ENCODE results near the gene VEGFA. TPM values are rescaled to one million over a fixed set of nuclear protein-coding genes. Genes with fewer than 3 reads are reported as not detected.

VEGFA gene
- total RNA-seq, 6 experiments from 2014 or later, result 26.0 to 37.4 (median 28.3) TPM

GRCh38 chr6:43833223-43833995, 63.4 kb downstream of the VEGFA start:
- no peak overlapping the region for H3K4me3 Mint-ChIP-seq
- peaks cover 18% of the 10 kb centered on the region for H3K27me3 Mint-ChIP-seq (ENCODE audit: insufficient read depth)
- H3K9me3 Mint-ChIP-seq, result no peaks in the 10 kb centered on the region
- DNase-seq, result peak; percentile 50
- no peaks in the 10 kb centered on the region for H3K36me3 Mint-ChIP-seq (ENCODE audit: low read depth)
- no peak for TF ChIP-seq CTCF (IDR thresholded peaks at IDR 0.05)
- H3K4me1 Mint-ChIP-seq (ENCODE audit: low read depth), result peaks cover 28% of the 10 kb centered on the region
- no peak overlapping the region for H3K27ac Mint-ChIP-seq

GRCh38 chr6:43833996-43834390, 64.0 kb downstream of the VEGFA start:
- H3K9me3 Mint-ChIP-seq, result no peaks in the 10 kb centered on the region
- H3K27ac Mint-ChIP-seq, result no peak overlapping the region

GRCh38 chr6:43834528-43835155, 64.6 kb downstream of the VEGFA start:
- no peak for DNase-seq
- no peak overlapping the region for H3K4me3 Mint-ChIP-seq
- no peak overlapping the region for H3K27ac Mint-ChIP-seq
- H3K9me3 Mint-ChIP-seq, result no peaks in the 10 kb centered on the region
- H3K36me3 Mint-ChIP-seq (ENCODE audit: low read depth), result no peaks in the 10 kb centered on the region
- TF ChIP-seq CTCF (IDR thresholded peaks at IDR 0.05), result no peak
- peaks cover 36% of the 10 kb centered on the region for H3K4me1 Mint-ChIP-seq (ENCODE audit: low read depth)
- H3K27me3 Mint-ChIP-seq (ENCODE audit: insufficient read depth), result peaks cover 14% of the 10 kb centered on the region

More at GRCh38 chr6:43833996-43834390, 64.0 kb downstream of the VEGFA start:
- Mint-ChIP-seq H3K4me3 (no peak overlapping the region), H3K4me1 (ENCODE audit: low read depth) (peaks cover 33% of the 10 kb centered on the region), H3K36me3 (ENCODE audit: low read depth) (no peaks in the 10 kb centered on the region), H3K27me3 (ENCODE audit: insufficient read depth) (peaks cover 14% of the 10 kb centered on the region)
- no peak for DNase-seq
- no peak for TF ChIP-seq CTCF (IDR thresholded peaks at IDR 0.05)

- Mint-ChIP-seq H3K4me1 (ENCODE audit: low read depth) (peaks cover 45% of the 10 kb centered on the region), H3K9me3 (no peaks in the 10 kb centered on the region), H3K27ac (no peak overlapping the region; the same call in 1 of the 2 replicates), H3K27me3 (ENCODE audit: insufficient read depth) (peaks cover 13% of the 10 kb centered on the region), H3K36me3 (ENCODE audit: low read depth) (no peaks in the 10 kb centered on the region), H3K4me3 (no peak overlapping the region)
- DNase-seq, result no peak
- TF ChIP-seq CTCF (IDR thresholded peaks at IDR 0.05), result no peak
Observed at GRCh38 chr6:43835872-43836419, 65.9 kb downstream of the VEGFA start.

Other genes starting within 250 kb of the VEGFA start
- 10 to 100 TPM; 30.5 to 41.1 (median 35.6) TPM for gene XPO5, start 194.2 kb upstream of the VEGFA start, total RNA-seq (2021; fragmentation: NEBNext Ultra II Directional; extraction: Animal tissue kit (Norgen Biotek cat#: 25700))
- gene POLH, start 194.0 kb upstream of the VEGFA start, total RNA-seq (2021; fragmentation: NEBNext Ultra II Directional; extraction: Animal tissue kit (Norgen Biotek cat#: 25700)), result 10 to 100 TPM; 31.4 to 39.8 (median 37.3) TPM
- gene GTPBP2, start 140.9 kb upstream of the VEGFA start, total RNA-seq (2021; fragmentation: NEBNext Ultra II Directional; extraction: Animal tissue kit (Norgen Biotek cat#: 25700)), result 10 to 100 TPM; 35.6 to 47.7 (median 41.0) TPM
- gene MAD2L1BP, start 134.4 kb upstream of the VEGFA start, total RNA-seq (2021; fragmentation: NEBNext Ultra II Directional; extraction: Animal tissue kit (Norgen Biotek cat#: 25700)), result 10 to 100 TPM; 23.6 to 26.7 (median 26.4) TPM
- gene RSPH9, start 125.2 kb upstream of the VEGFA start, total RNA-seq (2021; fragmentation: NEBNext Ultra II Directional; extraction: Animal tissue kit (Norgen Biotek cat#: 25700)), result under 1 TPM in 5 of 6 experiments, not detected in 1; 0.09 to 0.60 (median 0.30) TPM
- gene MRPS18A, start 82.4 kb upstream of the VEGFA start, total RNA-seq (2021; fragmentation: NEBNext Ultra II Directional; extraction: Animal tissue kit (Norgen Biotek cat#: 25700)), result 10 to 100 TPM; 34.3 to 42.8 (median 38.3) TPM